ENCODE data around the gene BYSL.

The BYSL gene

GRCh38 chr6:41920921-41921711, at the start of gene BYSL, which contains the start of gene MED20:
Gene BYSL (plus strand): TSS chr6:41921499. CDS start chr6:41921563, 64 bp downstream.
Gene MED20 (minus strand): TSS chr6:41921139. CDS start chr6:41921018, 121 bp downstream.
- peak; percentile 80 for DNase-seq (ENCODE audit: extremely low read depth, low read depth)
- TF ChIP-seq CTCF (IDR thresholded peaks at IDR 0.05; ENCODE audit: low read depth, low read length) = peak; percentile 94

- no peak for DNase-seq (ENCODE audit: extremely low read depth, low read depth)
Measured at GRCh38 chr6:41871691-41872090, 49.6 kb upstream of the BYSL start.

GRCh38 chr6:41872147-41872546, 49.2 kb upstream of the BYSL start:
- no peak for DNase-seq (ENCODE audit: extremely low read depth, low read depth)
- TF ChIP-seq CTCF (IDR thresholded peaks at IDR 0.05; ENCODE audit: low read depth, low read length) = no peak

More at GRCh38 chr6:41871691-41872090, 49.6 kb upstream of the BYSL start:
- TF ChIP-seq CTCF (IDR thresholded peaks at IDR 0.05; ENCODE audit: low read depth, low read length) = no peak

GRCh38 chr6:41874741-41875140, 46.6 kb upstream of the BYSL start:
- no peak for TF ChIP-seq CTCF (IDR thresholded peaks at IDR 0.05; ENCODE audit: low read depth, low read length)
- DNase-seq (ENCODE audit: extremely low read depth, low read depth) = no peak

- DNase-seq (ENCODE audit: extremely low read depth, low read depth) = no peak
- TF ChIP-seq CTCF (IDR thresholded peaks at IDR 0.05; ENCODE audit: low read depth, low read length) = no peak
Measured at GRCh38 chr6:41877051-41877680, 44.1 kb upstream of the BYSL start.

GRCh38 chr6:41878246-41878645, 43.1 kb upstream of the BYSL start:
- DNase-seq (ENCODE audit: extremely low read depth, low read depth) = no peak
- TF ChIP-seq CTCF (IDR thresholded peaks at IDR 0.05; ENCODE audit: low read depth, low read length) = no peak

GRCh38 chr6:41878961-41879405, 42.3 kb upstream of the BYSL start:
- TF ChIP-seq CTCF (IDR thresholded peaks at IDR 0.05; ENCODE audit: low read depth, low read length) = no peak
- peak; percentile 14 for DNase-seq (ENCODE audit: extremely low read depth, low read depth)
